ENCODE results near the gene MYH9.
A peak's percentile ranks its signal among the peaks of the same experiment; 100 is the strongest.
"Not testable (repeated sequence)": the region's sequence is repeated elsewhere in the genome, so short reads cannot be mapped to it uniquely, and the experiment has no call there.

Gene MYH9

GRCh38 chr22:36251979-36252608, 135.7 kb downstream of the MYH9 start:
- H3K4me1 ChIP-seq (ENCODE audit: control insufficient read depth in 1 of 2, insufficient read depth in 2 of 2, low read length in 2 of 2) = peaks cover 3 to 22% of the 10 kb centered on the region in 2 donors
- H3K27ac ChIP-seq (ENCODE audit: low read length) = peak overlapping the region; percentile 87
- not testable (repeated sequence) for H3K4me3 ChIP-seq (ENCODE audit: low read depth in 1 of 2, low read length in 2 of 2); H3K36me3 ChIP-seq (ENCODE audit: control insufficient read depth in 1 of 2, insufficient read depth in 2 of 2, low read length in 2 of 2); H3K27me3 ChIP-seq (ENCODE audit: low read depth, low read length); H3K9me3 ChIP-seq (ENCODE audit: control insufficient read depth in 1 of 2, low read length in 2 of 2)

DNA sequence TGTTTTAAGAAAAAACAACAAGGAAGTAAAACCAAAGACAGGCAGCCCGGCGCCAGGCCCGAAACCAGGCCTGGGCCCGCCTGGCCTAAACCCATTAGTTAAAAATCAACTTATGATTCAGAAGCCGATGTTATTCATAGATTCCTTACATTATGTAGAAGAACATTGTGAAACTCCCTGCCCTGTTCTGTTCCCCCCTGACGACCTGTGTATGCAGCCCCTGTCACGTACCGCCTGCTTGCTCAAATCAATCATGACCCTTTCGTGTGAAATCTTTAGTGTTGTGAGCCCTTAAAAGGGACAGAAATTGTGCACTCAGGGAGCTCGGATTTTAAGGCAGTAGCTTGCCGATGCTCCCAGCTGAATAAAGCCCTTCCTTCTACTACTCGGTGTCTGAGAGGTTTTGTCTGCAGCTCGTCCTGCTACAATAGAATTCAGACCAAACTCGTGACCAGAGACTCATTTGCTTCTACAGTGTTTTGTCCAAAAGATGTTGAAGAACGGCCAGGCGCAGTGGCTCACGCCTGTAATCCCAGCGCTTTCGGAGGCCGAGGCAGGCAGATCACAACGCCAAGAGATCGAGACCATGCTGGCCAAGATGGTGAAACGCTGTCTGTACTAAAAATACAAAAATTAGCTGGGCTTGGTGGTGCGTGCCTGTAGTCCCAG, 137.3 kb downstream of the MYH9 start:
- not testable (repeated sequence) for H3K36me3 ChIP-seq (ENCODE audit: control insufficient read depth in 1 of 2, insufficient read depth in 2 of 2, low read length in 2 of 2); H3K4me3 ChIP-seq (ENCODE audit: low read depth in 1 of 2, low read length in 2 of 2); H3K27me3 ChIP-seq (ENCODE audit: low read depth, low read length); H3K9me3 ChIP-seq (ENCODE audit: control insufficient read depth in 1 of 2, low read length in 2 of 2); H3K27ac ChIP-seq (ENCODE audit: low read length)
- H3K4me1 ChIP-seq (ENCODE audit: control insufficient read depth in 1 of 2, insufficient read depth in 2 of 2, low read length in 2 of 2) = peaks cover 3 to 14% of the 10 kb centered on the region in 2 donors

GRCh38 chr22:36249160-36249559, 138.6 kb downstream of the MYH9 start:
- H3K4me1 ChIP-seq (ENCODE audit: control insufficient read depth in 1 of 2, insufficient read depth in 2 of 2, low read length in 2 of 2) = peaks cover 0 to 9% of the 10 kb centered on the region in 2 donors
- no peaks in the 10 kb centered on the region for H3K27me3 ChIP-seq (ENCODE audit: low read depth, low read length)
- no peaks in the 10 kb centered on the region for H3K9me3 ChIP-seq (ENCODE audit: control insufficient read depth in 1 of 2, low read length in 2 of 2)
- no peak overlapping the region for H3K27ac ChIP-seq (ENCODE audit: low read length)
- H3K4me3 ChIP-seq (ENCODE audit: low read depth in 1 of 2, low read length in 2 of 2) = no peak overlapping the region
- H3K36me3 ChIP-seq (ENCODE audit: control insufficient read depth in 1 of 2, insufficient read depth in 2 of 2, low read length in 2 of 2) = no peaks in the 10 kb centered on the region

DNA sequence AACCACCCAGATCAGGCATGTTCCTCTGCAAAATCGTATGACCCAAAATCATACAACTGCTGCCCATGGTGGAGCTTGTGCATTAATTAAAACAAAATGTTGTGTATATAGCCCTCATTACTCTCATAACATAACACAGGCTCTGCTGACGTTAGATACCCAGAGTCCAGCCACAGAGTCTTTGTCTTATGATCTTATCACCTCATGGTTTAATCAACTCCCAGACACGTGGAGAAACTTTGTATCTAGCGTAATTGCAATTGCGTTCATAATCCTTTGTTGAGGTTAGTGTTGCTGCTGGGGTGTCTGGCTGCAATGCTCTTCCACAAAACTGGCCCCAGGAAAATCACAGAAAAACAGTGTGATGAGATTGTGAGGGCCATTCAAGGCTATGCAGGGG, 139.8 kb downstream of the MYH9 start:
- Histone ChIP-seq H3K4me3 (ENCODE audit: low read depth in 1 of 2, low read length in 2 of 2) (no peak overlapping the region), H3K27ac (ENCODE audit: low read length) (no peak overlapping the region), H3K36me3 (ENCODE audit: control insufficient read depth in 1 of 2, insufficient read depth in 2 of 2, low read length in 2 of 2) (no peaks in the 10 kb centered on the region), H3K27me3 (ENCODE audit: low read depth, low read length) (no peaks in the 10 kb centered on the region), H3K4me1 (ENCODE audit: control insufficient read depth in 1 of 2, insufficient read depth in 2 of 2, low read length in 2 of 2) (no peaks in the 10 kb centered on the region), H3K9me3 (ENCODE audit: control insufficient read depth in 1 of 2, low read length in 2 of 2) (no peaks in the 10 kb centered on the region)

DNA sequence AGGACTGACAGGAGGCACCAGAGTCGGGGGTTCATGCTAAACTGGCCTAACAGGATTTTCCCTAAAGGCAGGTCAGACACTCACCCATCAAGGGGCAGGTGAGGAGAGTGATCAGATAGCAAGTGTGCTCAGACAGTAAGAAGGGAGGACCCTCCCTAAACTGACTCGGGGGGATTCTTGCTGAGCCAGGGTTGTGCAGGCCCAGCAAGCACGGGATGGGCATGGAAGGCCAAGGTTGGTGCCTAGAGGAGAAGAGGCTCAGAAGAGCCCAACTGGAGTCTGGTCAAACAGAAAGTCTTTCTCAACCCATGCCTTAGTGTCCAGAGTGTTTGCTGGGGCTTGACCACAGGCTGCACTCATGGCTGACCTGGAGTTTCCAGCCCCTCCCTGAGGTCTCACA, 141.0 kb downstream of the MYH9 start:
- no peak overlapping the region for H3K27ac ChIP-seq (ENCODE audit: low read length)

DNA sequence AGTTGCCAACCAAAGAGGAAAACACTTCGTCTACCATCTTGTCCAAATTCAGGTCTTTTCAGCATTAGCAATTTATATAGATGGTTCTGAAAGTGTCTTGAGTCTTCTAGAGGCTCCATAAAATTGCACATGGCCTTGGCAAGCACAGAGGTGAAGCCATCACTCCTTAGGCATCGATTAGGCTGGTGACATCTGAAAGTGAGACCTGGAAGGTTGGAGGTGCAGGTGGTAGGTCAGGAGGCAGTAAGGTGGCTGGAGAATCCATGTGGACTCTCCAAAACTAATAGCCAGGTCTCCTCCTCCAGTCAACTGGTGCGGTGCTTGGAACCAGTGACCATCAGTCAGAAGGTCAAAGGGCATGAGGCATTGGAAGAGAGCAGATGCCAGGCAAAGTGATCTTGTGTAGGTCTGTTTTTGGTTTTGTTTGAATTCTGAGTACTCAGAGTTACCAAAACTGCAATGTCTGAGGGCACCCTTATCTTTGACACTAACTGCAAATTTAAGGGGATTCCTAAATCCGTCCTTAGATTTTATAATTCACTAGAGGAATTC, 141.9 kb downstream of the MYH9 start:
- Histone ChIP-seq H3K4me3 (ENCODE audit: low read depth in 1 of 2, low read length in 2 of 2) (no peak overlapping the region), H3K36me3 (ENCODE audit: control insufficient read depth in 1 of 2, insufficient read depth in 2 of 2, low read length in 2 of 2) (no peaks in the 10 kb centered on the region), H3K27me3 (ENCODE audit: low read depth, low read length) (no peaks in the 10 kb centered on the region), H3K9me3 (ENCODE audit: control insufficient read depth in 1 of 2, low read length in 2 of 2) (no peaks in the 10 kb centered on the region), H3K4me1 (ENCODE audit: control insufficient read depth in 1 of 2, insufficient read depth in 2 of 2, low read length in 2 of 2) (no peaks in the 10 kb centered on the region), H3K27ac (ENCODE audit: low read length) (no peak overlapping the region)

More for the DNA sequence above, 141.0 kb downstream of the MYH9 start:
- H3K4me1 ChIP-seq (ENCODE audit: control insufficient read depth in 1 of 2, insufficient read depth in 2 of 2, low read length in 2 of 2) = no peaks in the 10 kb centered on the region
- no peak overlapping the region for H3K4me3 ChIP-seq (ENCODE audit: low read depth in 1 of 2, low read length in 2 of 2)
- no peaks in the 10 kb centered on the region for H3K27me3 ChIP-seq (ENCODE audit: low read depth, low read length)
- H3K9me3 ChIP-seq (ENCODE audit: control insufficient read depth in 1 of 2, low read length in 2 of 2) = no peaks in the 10 kb centered on the region
- no peaks in the 10 kb centered on the region for H3K36me3 ChIP-seq (ENCODE audit: control insufficient read depth in 1 of 2, insufficient read depth in 2 of 2, low read length in 2 of 2)

- H3K4me3 ChIP-seq (ENCODE audit: low read depth in 1 of 2, low read length in 2 of 2) = no peak overlapping the region
These were observed 143.0 kb downstream of the MYH9 start for GRCh38 chr22:36244522-36245391.

GRCh38 chr22:36243986-36244385, 143.8 kb downstream of the MYH9 start:
- Histone ChIP-seq H3K9me3 (ENCODE audit: control insufficient read depth in 1 of 2, low read length in 2 of 2) (no peaks in the 10 kb centered on the region), H3K27ac (ENCODE audit: low read length) (no peak overlapping the region), H3K4me1 (ENCODE audit: control insufficient read depth in 1 of 2, insufficient read depth in 2 of 2, low read length in 2 of 2) (peaks cover 0 to 4% of the 10 kb centered on the region in 2 donors), H3K27me3 (ENCODE audit: low read depth, low read length) (no peaks in the 10 kb centered on the region), H3K4me3 (ENCODE audit: low read depth in 1 of 2, low read length in 2 of 2) (no peak overlapping the region), H3K36me3 (ENCODE audit: control insufficient read depth in 1 of 2, insufficient read depth in 2 of 2, low read length in 2 of 2) (no peaks in the 10 kb centered on the region)

More at GRCh38 chr22:36244522-36245391, 143.0 kb downstream of the MYH9 start:
- Histone ChIP-seq H3K9me3 (ENCODE audit: control insufficient read depth in 1 of 2, low read length in 2 of 2) (no peaks in the 10 kb centered on the region), H3K4me1 (ENCODE audit: control insufficient read depth in 1 of 2, insufficient read depth in 2 of 2, low read length in 2 of 2) (peaks cover 0 to 2% of the 10 kb centered on the region in 2 donors), H3K27ac (ENCODE audit: low read length) (no peak overlapping the region), H3K36me3 (ENCODE audit: control insufficient read depth in 1 of 2, insufficient read depth in 2 of 2, low read length in 2 of 2) (no peaks in the 10 kb centered on the region), H3K27me3 (ENCODE audit: low read depth, low read length) (no peaks in the 10 kb centered on the region)

- H3K4me3 ChIP-seq (ENCODE audit: low read depth in 1 of 2, low read length in 2 of 2) = peak within 1 kb of the TSS; percentile 66 to 75
- H3K36me3 ChIP-seq (ENCODE audit: control insufficient read depth in 1 of 2, insufficient read depth in 2 of 2, low read length in 2 of 2) = peaks cover 0 to 6% of the 10 kb centered on the region in 2 donors
- H3K27me3 ChIP-seq (ENCODE audit: low read depth, low read length) = no peaks in the 10 kb centered on the region
- peak within 1 kb of the TSS; percentile 95 for H3K27ac ChIP-seq (ENCODE audit: low read length)
- no peaks in the 10 kb centered on the region for H3K9me3 ChIP-seq (ENCODE audit: control insufficient read depth in 1 of 2, low read length in 2 of 2)
- H3K4me1 ChIP-seq (ENCODE audit: control insufficient read depth in 1 of 2, insufficient read depth in 2 of 2, low read length in 2 of 2) = peaks cover 15 to 31% of the 10 kb centered on the region in 2 donors
These were observed 148.2 kb downstream of the MYH9 start, which contains the start of gene APOL2 for GRCh38 chr22:36239401-36240171. Gene APOL2, minus strand, starts transcription at chr22:36239527. Its CDS starts 6,365 bp downstream, at chr22:36233162.

- Histone ChIP-seq H3K4me3 (ENCODE audit: low read depth in 1 of 2, low read length in 2 of 2) (peak overlapping the region; percentile 66 to 75), H3K4me1 (ENCODE audit: control insufficient read depth in 1 of 2, insufficient read depth in 2 of 2, low read length in 2 of 2) (peaks cover 15 to 31% of the 10 kb centered on the region in 2 donors), H3K27ac (ENCODE audit: low read length) (peak overlapping the region; percentile 95), H3K36me3 (ENCODE audit: control insufficient read depth in 1 of 2, insufficient read depth in 2 of 2, low read length in 2 of 2) (peaks cover 0 to 6% of the 10 kb centered on the region in 2 donors), H3K9me3 (ENCODE audit: control insufficient read depth in 1 of 2, low read length in 2 of 2) (no peaks in the 10 kb centered on the region), H3K27me3 (ENCODE audit: low read depth, low read length) (no peaks in the 10 kb centered on the region)
These were observed 148.7 kb downstream of the MYH9 start for GRCh38 chr22:36239150-36239400.
